Smooth muscle cell (in vitro differentiated cells): Measurements from ENCODE around the gene STRN4. TPM values are rescaled to one million over a fixed set of nuclear protein-coding genes. Genes with fewer than 3 reads are reported as not detected.

ENCODE experiments used
- DNase-seq: peaks from one replicate; lab custom pipeline; 2025; ENCODE audit not compliant: unreplicated experiment; lab: John Stamatoyannopoulos, UW
- H2AFZ ChIP-seq: fragments of 200-600 bp; sonication (generic); 2 replicates; pipeline ENCODE4 v1.6.0; 2016; ENCODE audit warnings: antibody characterized with exemption, low read depth, mild to moderate bottlenecking
- H3F3A ChIP-seq: fragments of 200-600 bp; sonication (generic); 2 replicates; pipeline ENCODE4 v1.6.0; 2017; ENCODE audit warnings: antibody characterized with exemption, low read depth
- H3K27ac ChIP-seq: fragments of 200-600 bp; sonication (generic); 2 replicates; pipeline ENCODE4 v1.5.1; 2016; ENCODE audit warnings: low read depth, mild to moderate bottlenecking
- H3K27me3 ChIP-seq: fragments of 200-600 bp; sonication (generic); 2 replicates; pipeline ENCODE4 v1.6.1; 2016; ENCODE audit warnings: low read depth, mild to moderate bottlenecking
- H3K36me3 ChIP-seq: fragments of 200-600 bp; sonication (generic); 2 replicates; pipeline ENCODE4 v1.5.1; 2016; ENCODE audit warnings: low read depth
- H3K4me1 ChIP-seq: fragments of 200-600 bp; sonication (generic); 2 replicates; pipeline ENCODE4 v1.5.1; 2016; ENCODE audit warnings: low read depth
- H3K4me2 ChIP-seq: fragments of 200-600 bp; sonication (generic); 2 replicates; pipeline ENCODE4 v1.6.0; 2016; ENCODE audit warnings: mild to moderate bottlenecking
- H3K4me3 ChIP-seq: fragments of 200-600 bp; sonication (generic); 2 replicates; pipeline ENCODE4 v1.5.1; 2016; ENCODE audit warnings: mild to moderate bottlenecking
- H3K79me2 ChIP-seq: fragments of 200-600 bp; sonication (generic); 2 replicates; pipeline ENCODE4 v1.6.0; 2016; ENCODE audit warnings: low read depth, mild to moderate bottlenecking
- H3K9ac ChIP-seq: fragments of 200-600 bp; sonication (generic); 2 replicates; pipeline ENCODE4 v1.6.0; 2016; ENCODE audit warnings: low read depth
- H3K9me3 ChIP-seq: fragments of 200-600 bp; sonication (generic); replicated peaks from 2 replicates; pipeline ENCODE4 v1.5.1; 2016; ENCODE audit warnings: low read depth
- H4K20me1 ChIP-seq: fragments of 200-600 bp; sonication (generic); 2 replicates; pipeline ENCODE4 v1.6.0; 2016; ENCODE audit warnings: low read depth
- CTCF ChIP-seq: fragments of 200-600 bp; sonication (generic); IDR thresholded peaks from 2 replicates; pipeline ENCODE4 v1.5.1; 2017; ENCODE audit warnings: borderline replicate concordance, mild to moderate bottlenecking, antibody characterized with exemption; ENCODE audit not compliant: insufficient read depth, poor library complexity, severe bottlenecking
- WGBS: methylation state at CpG from one replicate; pipeline ENCODE4 v1.1.7; 2016; ENCODE audit warnings: low lambda C conversion rate; 5-methylcytosine and 5-hydroxymethylcytosine counted together
- polyA plus RNA-seq: library from polyadenylated mRNA; unstranded; fragments of >200 nt; fragmentation: Nextera tagmentation; extraction: Ambion mirVana; gene quantifications from 2 replicates; pipeline ENCODE4 v1.2.1, GENCODE V29; 2016
- total RNA-seq: library from RNA; depleted of rRNA; stranded (reverse); fragments of >200 nt; gene quantifications from 2 replicates; pipeline ENCODE4 v1.2.3, GENCODE V29; 2014

Gene STRN4
- total and polyA plus RNA-seq, 2 experiments from 2014 or later = 47.1 to 69.1 TPM

- Histone ChIP-seq H3K36me3 (no peaks in the 10 kb centered on the region), H3K4me3 (peak overlapping the region; percentile 94), H3K4me1 (peaks cover 13% of the 10 kb centered on the region), H3K27ac (peak overlapping the region; percentile 63), H3K4me2 (peak overlapping the region; percentile 98), H3K27me3 (no peaks in the 10 kb centered on the region), H2AFZ (no peak overlapping the region), H3K79me2 (peaks cover 21% of the 10 kb centered on the region), H4K20me1 (peaks cover 3% of the 10 kb centered on the region), H3K9ac (peak overlapping the region; percentile 90), H3K9me3 (no peaks in the 10 kb centered on the region), H3F3A (peaks cover 9% of the 10 kb centered on the region)
- DNase-seq = no peak
- TF ChIP-seq CTCF = no peak
- 72% methylated on average over 6 of the region's 9 CpGs for WGBS
Observed at GRCh38 chr19:46717716-46718143, 28.5 kb downstream of the STRN4 start.

GRCh38 chr19:46717034-46717715 lies 29.1 kb downstream of the STRN4 start, which contains the start of gene PRKD2:
Gene PRKD2 (minus strand): TSS chr19:46717114. CDS start chr19:46716370, 744 bp downstream.
- Histone ChIP-seq H3K36me3 (no peaks in the 10 kb centered on the region), H3K4me3 (peak within 1 kb of the TSS; percentile 94), H3K9ac (peak within 1 kb of the TSS; percentile 90), H3K27me3 (no peaks in the 10 kb centered on the region), H3K79me2 (peaks cover 21% of the 10 kb centered on the region), H4K20me1 (peaks cover 3% of the 10 kb centered on the region), H2AFZ (peak within 1 kb of the TSS; percentile 43), H3F3A (peaks cover 9% of the 10 kb centered on the region), H3K9me3 (no peaks in the 10 kb centered on the region), H3K27ac (peak within 1 kb of the TSS; percentile 63), H3K4me1 (peaks cover 13% of the 10 kb centered on the region), H3K4me2 (peak within 1 kb of the TSS; percentile 98)
- peak; percentile 69 for DNase-seq
- 4% methylated on average over 26 of the region's 52 CpGs for WGBS
- TF ChIP-seq CTCF = no peak

GRCh38 chr19:46716672-46717033 lies 29.6 kb downstream of the STRN4 start:
- Histone ChIP-seq H3K79me2 (peaks cover 21% of the 10 kb centered on the region), H3K4me2 (peak overlapping the region; percentile 98), H3K27me3 (no peaks in the 10 kb centered on the region), H2AFZ (peak overlapping the region; percentile 43), H3K9ac (peak overlapping the region; percentile 90), H3K9me3 (no peaks in the 10 kb centered on the region), H3K27ac (peak overlapping the region; percentile 63), H3K4me1 (peaks cover 13% of the 10 kb centered on the region), H4K20me1 (peaks cover 3% of the 10 kb centered on the region), H3K4me3 (peak overlapping the region; percentile 94), H3F3A (peaks cover 9% of the 10 kb centered on the region), H3K36me3 (no peaks in the 10 kb centered on the region)
- DNase-seq = no peak
- no peak for TF ChIP-seq CTCF
- 3% methylated on average over 8 of the region's 20 CpGs for WGBS
